ENCODE measurements around the gene CREG2.

CREG2 gene

GRCh38 chr2:101300164-101300563 lies 87.1 kb downstream of the CREG2 start:
- no peak for TF ChIP-seq CTCF (IDR thresholded peaks at IDR 0.05)

- TF ChIP-seq CTCF (IDR thresholded peaks at IDR 0.05), result no peak
These were observed 87.7 kb downstream of the CREG2 start for GRCh38 chr2:101299604-101300003.

- TF ChIP-seq CTCF (IDR thresholded peaks at IDR 0.05), result no peak
These were observed 89.9 kb downstream of the CREG2 start for GRCh38 chr2:101297383-101297782.

- no peak for TF ChIP-seq CTCF (IDR thresholded peaks at IDR 0.05)
These were observed 90.9 kb downstream of the CREG2 start for GRCh38 chr2:101296371-101296770.

GRCh38 chr2:101295895-101296294 lies 91.4 kb downstream of the CREG2 start:
- TF ChIP-seq CTCF (IDR thresholded peaks at IDR 0.05), result no peak

Measured in LNCAP (cell line).